ENCODE data around the gene IFIT2. TPM values are rescaled to one million over a fixed set of nuclear protein-coding genes. Genes with fewer than 3 reads are reported as not detected.

IFIT2 gene
- total RNA-seq, 2 experiments from 2014 or later, result 0.57 to 0.72 TPM

DNA sequence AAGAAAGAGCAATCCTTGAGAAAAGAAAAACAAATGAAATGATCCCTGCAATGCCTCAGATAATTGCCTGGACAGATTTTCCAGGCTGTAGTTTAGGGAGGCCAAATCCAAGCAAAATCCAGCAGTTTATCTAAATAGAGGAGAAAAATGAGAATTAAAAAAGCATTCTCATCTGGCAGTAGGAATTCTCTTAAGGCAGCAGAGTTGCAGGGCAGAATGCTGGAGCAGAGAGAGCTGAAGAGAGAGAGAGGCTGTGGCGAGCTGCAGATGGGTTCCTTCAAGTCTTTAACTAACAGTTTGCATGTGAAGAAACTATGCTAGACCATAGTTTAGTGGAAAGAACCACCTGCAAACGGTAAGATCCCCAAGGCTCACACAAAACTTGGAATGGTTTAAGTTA, 44.3 kb upstream of the IFIT2 start:
- H3K27ac ChIP-seq (ENCODE audit: low read depth, low read length, poor library complexity, severe bottlenecking), result no peak overlapping the region
- no peak overlapping the region for H2AFZ ChIP-seq (ENCODE audit: low read length)
- no peak for DNase-seq (ENCODE audit: low spot score)
- H3K4me1 ChIP-seq (ENCODE audit: insufficient read depth, low read length, poor library complexity, severe bottlenecking), result no peaks in the 10 kb centered on the region
- intact Hi-C loops (cut with micrococcal nuclease; ENCODE audit: unreplicated experiment), result loop anchor here (5.0 kb wide), 1 partner anchor 155 kb away; the partner anchor contains the start of gene IFIT5
- TF ChIP-seq, protein P1, sequence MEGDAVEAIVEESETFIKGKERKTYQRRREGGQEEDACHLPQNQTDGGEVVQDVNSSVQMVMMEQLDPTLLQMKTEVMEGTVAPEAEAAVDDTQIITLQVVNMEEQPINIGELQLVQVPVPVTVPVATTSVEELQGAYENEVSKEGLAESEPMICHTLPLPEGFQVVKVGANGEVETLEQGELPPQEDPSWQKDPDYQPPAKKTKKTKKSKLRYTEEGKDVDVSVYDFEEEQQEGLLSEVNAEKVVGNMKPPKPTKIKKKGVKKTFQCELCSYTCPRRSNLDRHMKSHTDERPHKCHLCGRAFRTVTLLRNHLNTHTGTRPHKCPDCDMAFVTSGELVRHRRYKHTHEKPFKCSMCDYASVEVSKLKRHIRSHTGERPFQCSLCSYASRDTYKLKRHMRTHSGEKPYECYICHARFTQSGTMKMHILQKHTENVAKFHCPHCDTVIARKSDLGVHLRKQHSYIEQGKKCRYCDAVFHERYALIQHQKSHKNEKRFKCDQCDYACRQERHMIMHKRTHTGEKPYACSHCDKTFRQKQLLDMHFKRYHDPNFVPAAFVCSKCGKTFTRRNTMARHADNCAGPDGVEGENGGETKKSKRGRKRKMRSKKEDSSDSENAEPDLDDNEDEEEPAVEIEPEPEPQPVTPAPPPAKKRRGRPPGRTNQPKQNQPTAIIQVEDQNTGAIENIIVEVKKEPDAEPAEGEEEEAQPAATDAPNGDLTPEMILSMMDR (conservative IDR thresholded peaks at IDR 0.05; ENCODE audit: low read length), result no peak
- TF ChIP-seq EZH2phosphoT487 (IDR thresholded peaks at IDR 0.05; ENCODE audit: borderline replicate concordance, low read depth, low read length), result no peak
- no peaks in the 10 kb centered on the region for H3K79me2 ChIP-seq (ENCODE audit: insufficient read depth, low read depth, low read length)
- no peak overlapping the region for H3K4me3 ChIP-seq (ENCODE audit: low read depth, low read length, poor library complexity, severe bottlenecking)
- no peak overlapping the region for H3K4me2 ChIP-seq (ENCODE audit: low read length)
- no TSS peak for BruUV-seq (replicated peaks)
- CTCF ChIA-PET (ENCODE audit: unreplicated experiment), result no interaction called here
- H3K36me3 ChIP-seq (ENCODE audit: insufficient read depth, low read length), result no peaks in the 10 kb centered on the region
- peaks cover 13% of the 10 kb centered on the region; the same call in 1 of the 2 replicates for H3K9me3 ChIP-seq (ENCODE audit: low read length)
- POLR2A ChIA-PET, result no interaction called here
- no peaks in the 10 kb centered on the region for H4K20me1 ChIP-seq (ENCODE audit: insufficient read depth, low read length)
- H3K9me2 ChIP-seq (ENCODE audit: insufficient read depth, low read length), result no peaks in the 10 kb centered on the region

DNA sequence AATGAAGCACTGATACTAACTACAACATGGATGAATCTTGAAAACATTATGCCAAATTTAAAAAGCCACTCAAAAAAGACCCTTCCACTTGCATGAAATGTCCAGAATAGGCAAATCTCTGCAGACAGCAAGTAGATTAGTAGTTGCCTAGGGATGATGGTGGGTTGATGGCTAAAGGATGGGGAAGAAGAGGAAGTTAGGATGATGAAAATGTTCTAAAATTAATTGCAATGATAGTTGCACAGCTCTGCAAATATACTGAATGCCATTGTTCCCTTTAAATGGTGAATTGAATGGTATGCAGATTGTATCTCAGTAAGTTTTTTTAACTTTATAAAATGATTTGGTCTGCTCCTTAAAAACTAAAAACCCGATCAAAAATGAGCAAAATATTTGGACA, 43.0 kb upstream of the IFIT2 start:
- H3K36me3 ChIP-seq (ENCODE audit: insufficient read depth, low read length), result no peaks in the 10 kb centered on the region
- no peak overlapping the region for H2AFZ ChIP-seq (ENCODE audit: low read length)
- no peak overlapping the region for H3K4me3 ChIP-seq (ENCODE audit: low read depth, low read length, poor library complexity, severe bottlenecking)
- no peak for TF ChIP-seq EZH2phosphoT487 (IDR thresholded peaks at IDR 0.05; ENCODE audit: borderline replicate concordance, low read depth, low read length)
- TF ChIP-seq, protein P1 (conservative IDR thresholded peaks at IDR 0.05; ENCODE audit: low read length), result no peak
- no peak overlapping the region for H3K27ac ChIP-seq (ENCODE audit: low read depth, low read length, poor library complexity, severe bottlenecking)
- H3K4me2 ChIP-seq (ENCODE audit: low read length), result no peak overlapping the region
- H3K4me1 ChIP-seq (ENCODE audit: insufficient read depth, low read length, poor library complexity, severe bottlenecking), result no peaks in the 10 kb centered on the region
- no TSS peak for BruUV-seq (replicated peaks)
- H3K9me3 ChIP-seq (ENCODE audit: low read length), result 0 out of 2 replicates have a peak, but pooled peaks cover 5% of the 10 kb centered on the region
- ChIA-PET POLR2A (interaction anchor here (0.6 to 0.9 kb wide), 2 partner anchors 18 to 146 kb away, joined by 3 to 4 read pairs; no protein-coding TSS in a partner anchor), CTCF (ENCODE audit: unreplicated experiment) (no interaction called here)
- no peaks in the 10 kb centered on the region for H3K79me2 ChIP-seq (ENCODE audit: insufficient read depth, low read depth, low read length)
- DNase-seq (ENCODE audit: low spot score), result no peak
- intact Hi-C loops (cut with micrococcal nuclease; ENCODE audit: unreplicated experiment), result loop anchor here (5.0 kb wide), 1 partner anchor 153 kb away; the partner anchor contains the start of gene IFIT5
- no peaks in the 10 kb centered on the region for H3K9me2 ChIP-seq (ENCODE audit: insufficient read depth, low read length)
- no peaks in the 10 kb centered on the region for H4K20me1 ChIP-seq (ENCODE audit: insufficient read depth, low read length)

DNA sequence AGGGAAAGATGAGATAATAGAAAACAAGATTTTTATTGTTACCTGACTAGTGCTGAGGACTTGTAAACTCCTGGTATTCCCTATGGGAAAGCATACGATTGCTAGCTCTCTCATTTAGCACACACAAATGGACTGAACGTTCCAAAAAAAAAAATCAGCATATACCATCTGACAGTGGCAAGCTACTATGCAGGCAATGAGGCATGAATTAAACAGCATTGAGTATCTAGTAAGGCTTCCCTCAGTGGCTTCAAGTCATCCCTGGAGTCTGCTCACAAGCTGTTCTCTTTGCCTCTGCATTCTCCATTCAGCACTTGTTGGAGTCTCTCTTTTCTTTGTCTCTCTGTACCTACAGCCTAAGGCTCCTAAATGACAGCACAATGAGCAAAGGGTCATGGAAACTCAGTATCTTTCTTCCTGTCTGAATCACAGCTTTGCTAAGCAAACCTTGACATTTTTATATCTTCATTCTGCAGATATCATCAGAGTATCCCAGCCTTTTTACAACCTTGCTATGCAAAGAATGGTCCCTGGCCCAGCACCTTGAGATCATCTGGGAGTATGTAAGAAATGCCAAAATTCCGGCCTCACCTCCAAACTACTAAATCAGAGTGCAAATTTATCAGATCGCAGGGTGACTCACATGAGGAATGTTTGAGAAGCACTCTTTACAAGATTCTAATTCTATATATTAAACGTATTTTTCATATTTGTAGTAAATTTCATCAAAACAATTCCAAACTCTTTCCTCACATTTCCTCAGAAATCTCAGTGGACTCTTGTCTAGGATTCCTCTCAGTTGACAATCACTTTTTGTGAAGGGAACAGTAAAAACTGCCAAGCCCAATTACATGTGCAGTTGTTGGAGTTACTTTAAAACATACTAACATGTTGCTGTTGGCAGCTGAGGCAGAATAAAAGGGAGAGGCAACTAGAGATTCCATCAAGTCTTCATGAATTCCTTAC, 39.5 kb upstream of the IFIT2 start:
- no peak overlapping the region for H2AFZ ChIP-seq (ENCODE audit: low read length)
- H3K9me3 ChIP-seq (ENCODE audit: low read length), result peaks cover 4% of the 10 kb centered on the region; the same call in 1 of the 2 replicates
- BruUV-seq (replicated peaks), result no TSS peak
- H3K27ac ChIP-seq (ENCODE audit: low read depth, low read length, poor library complexity, severe bottlenecking), result no peak overlapping the region
- no peak overlapping the region for H3K4me2 ChIP-seq (ENCODE audit: low read length)
- no peaks in the 10 kb centered on the region for H3K9me2 ChIP-seq (ENCODE audit: insufficient read depth, low read length)
- H3K4me1 ChIP-seq (ENCODE audit: insufficient read depth, low read length, poor library complexity, severe bottlenecking), result no peaks in the 10 kb centered on the region
- CTCF ChIA-PET (ENCODE audit: unreplicated experiment), result no interaction called here
- POLR2A ChIA-PET, result no interaction called here
- no peak overlapping the region for H3K4me3 ChIP-seq (ENCODE audit: low read depth, low read length, poor library complexity, severe bottlenecking)
- intact Hi-C loops (cut with micrococcal nuclease; ENCODE audit: unreplicated experiment), result no loop called here
- TF ChIP-seq, protein P1 (conservative IDR thresholded peaks at IDR 0.05; ENCODE audit: low read length), result no peak
- TF ChIP-seq EZH2phosphoT487 (IDR thresholded peaks at IDR 0.05; ENCODE audit: borderline replicate concordance, low read depth, low read length), result no peak
- H4K20me1 ChIP-seq (ENCODE audit: insufficient read depth, low read length), result no peaks in the 10 kb centered on the region
- no peaks in the 10 kb centered on the region for H3K79me2 ChIP-seq (ENCODE audit: insufficient read depth, low read depth, low read length)
- no peaks in the 10 kb centered on the region for H3K36me3 ChIP-seq (ENCODE audit: insufficient read depth, low read length)
- DNase-seq (ENCODE audit: low spot score), result no peak

Data from OCI-LY7 (cell line).